Fibroblast of the conjunctiva (primary cell): ENCODE measurements around the gene ST3GAL3.

ENCODE experiments used
- DNase-seq: peaks from one replicate; pipeline ENCODE4 v3.0.0-alpha.2; 2010; ENCODE audit warnings: low read depth

The ST3GAL3 gene

GRCh38 chr1:43942411-43942810, 235.1 kb downstream of the ST3GAL3 start:
- no peak for DNase-seq

GRCh38 chr1:43944860-43945259, 237.5 kb downstream of the ST3GAL3 start:
- DNase-seq, result no peak

GRCh38 chr1:43945674-43946235, 238.4 kb downstream of the ST3GAL3 start:
- DNase-seq, result no peak

- DNase-seq, result peak; percentile 91
Observed at GRCh38 chr1:43946236-43947060, 239.1 kb downstream of the ST3GAL3 start, which contains the start of gene IPO13. IPO13 (plus strand) TSS chr1:43946950; CDS start chr1:43947601, 651 bp downstream.

- DNase-seq, result no peak
Observed at GRCh38 chr1:43947061-43947873, 239.9 kb downstream of the ST3GAL3 start.

- DNase-seq, result no peak
Observed at GRCh38 chr1:43947874-43948437, 240.6 kb downstream of the ST3GAL3 start.

GRCh38 chr1:43949678-43950077, 242.3 kb downstream of the ST3GAL3 start:
- DNase-seq, result no peak

GRCh38 chr1:43951021-43951985, 244.0 kb downstream of the ST3GAL3 start:
- no peak for DNase-seq

- no peak for DNase-seq
Observed at GRCh38 chr1:43952731-43953346, 245.5 kb downstream of the ST3GAL3 start.

GRCh38 chr1:43953361-43953760, 246.0 kb downstream of the ST3GAL3 start:
- no peak for DNase-seq

GRCh38 chr1:43954036-43954435, 246.7 kb downstream of the ST3GAL3 start:
- no peak for DNase-seq

GRCh38 chr1:43956234-43956633, 248.9 kb downstream of the ST3GAL3 start:
- DNase-seq, result no peak

GRCh38 chr1:43957407-43958040, 250.2 kb downstream of the ST3GAL3 start:
- DNase-seq, result no peak

GRCh38 chr1:43958351-43959255, 251.3 kb downstream of the ST3GAL3 start:
- DNase-seq, result no peak

GRCh38 chr1:43960798-43961197, 253.5 kb downstream of the ST3GAL3 start:
- no peak for DNase-seq

- no peak for DNase-seq
Observed at GRCh38 chr1:43961692-43962091, 254.4 kb downstream of the ST3GAL3 start.

- no peak for DNase-seq
Observed at GRCh38 chr1:43962324-43962723, 255.0 kb downstream of the ST3GAL3 start.

- DNase-seq, result no peak
Observed at GRCh38 chr1:43963006-43963405, 255.7 kb downstream of the ST3GAL3 start.

- DNase-seq, result no peak
Observed at GRCh38 chr1:43963890-43964289, 256.6 kb downstream of the ST3GAL3 start.
